ENCODE data around the gene FRMD4A.

The FRMD4A gene

GRCh38 chr10:14332903-14333302 lies 2.2 kb upstream of the FRMD4A start:
- in situ Hi-C loops (cut with HindIII; ENCODE audit: low pct_unique_long_range_greater_than_20kb, low sequenced_read_pairs) = no loop called here
- no peak for TF ChIP-seq JUND (IDR thresholded peaks at IDR 0.05; ENCODE audit: low read depth)
- no peak for DNase-seq (ENCODE audit: low read depth in 1 of 2, low spot score in 1 of 2)

GRCh38 chr10:14329746-14330173 lies 964 bp downstream of the FRMD4A start:
- in situ Hi-C loops (cut with HindIII; ENCODE audit: low pct_unique_long_range_greater_than_20kb, low sequenced_read_pairs) = no loop called here
- no peak for DNase-seq (ENCODE audit: low read depth in 1 of 2, low spot score in 1 of 2)
- no peak for TF ChIP-seq JUND (IDR thresholded peaks at IDR 0.05; ENCODE audit: low read depth)

GRCh38 chr10:14328881-14329672 lies 1.6 kb downstream of the FRMD4A start:
- no peak for TF ChIP-seq JUND (IDR thresholded peaks at IDR 0.05; ENCODE audit: low read depth)
- DNase-seq (ENCODE audit: low read depth in 1 of 2, low spot score in 1 of 2) = no peak
- in situ Hi-C loops (cut with HindIII; ENCODE audit: low pct_unique_long_range_greater_than_20kb, low sequenced_read_pairs) = no loop called here

GRCh38 chr10:14327527-14327926 lies 3.2 kb downstream of the FRMD4A start:
- in situ Hi-C loops (cut with HindIII; ENCODE audit: low pct_unique_long_range_greater_than_20kb, low sequenced_read_pairs) = no loop called here
- DNase-seq (ENCODE audit: low read depth in 1 of 2, low spot score in 1 of 2) = no peak
- no peak for TF ChIP-seq JUND (IDR thresholded peaks at IDR 0.05; ENCODE audit: low read depth)

GRCh38 chr10:14326581-14326980 lies 4.1 kb downstream of the FRMD4A start:
- no peak for TF ChIP-seq JUND (IDR thresholded peaks at IDR 0.05; ENCODE audit: low read depth)
- in situ Hi-C loops (cut with HindIII; ENCODE audit: low pct_unique_long_range_greater_than_20kb, low sequenced_read_pairs) = no loop called here
- DNase-seq (ENCODE audit: low read depth in 1 of 2, low spot score in 1 of 2) = no peak

GRCh38 chr10:14325325-14325955 lies 5.3 kb downstream of the FRMD4A start:
- no peak for TF ChIP-seq JUND (IDR thresholded peaks at IDR 0.05; ENCODE audit: low read depth)
- in situ Hi-C loops (cut with HindIII; ENCODE audit: low pct_unique_long_range_greater_than_20kb, low sequenced_read_pairs) = no loop called here
- peak in 1 of 2 experiments; percentile 81 for DNase-seq (ENCODE audit: low read depth in 1 of 2, low spot score in 1 of 2)

GRCh38 chr10:14322526-14323188 lies 8.1 kb downstream of the FRMD4A start:
- DNase-seq (ENCODE audit: low read depth in 1 of 2, low spot score in 1 of 2) = no peak
- no peak for TF ChIP-seq JUND (IDR thresholded peaks at IDR 0.05; ENCODE audit: low read depth)

GRCh38 chr10:14318007-14318406 lies 12.7 kb downstream of the FRMD4A start:
- no peak for TF ChIP-seq JUND (IDR thresholded peaks at IDR 0.05; ENCODE audit: low read depth)
- in situ Hi-C loops (cut with HindIII; ENCODE audit: low pct_unique_long_range_greater_than_20kb, low sequenced_read_pairs) = no loop called here
- no peak for DNase-seq (ENCODE audit: low read depth in 1 of 2, low spot score in 1 of 2)

More at GRCh38 chr10:14322526-14323188, 8.1 kb downstream of the FRMD4A start:
- in situ Hi-C loops (cut with HindIII; ENCODE audit: low pct_unique_long_range_greater_than_20kb, low sequenced_read_pairs) = no loop called here

GRCh38 chr10:14312014-14312413 lies 18.7 kb downstream of the FRMD4A start:
- no peak for TF ChIP-seq JUND (IDR thresholded peaks at IDR 0.05; ENCODE audit: low read depth)
- no peak for DNase-seq (ENCODE audit: low read depth in 1 of 2, low spot score in 1 of 2)
- in situ Hi-C loops (cut with HindIII; ENCODE audit: low pct_unique_long_range_greater_than_20kb, low sequenced_read_pairs) = no loop called here

GRCh38 chr10:14311206-14311957 lies 19.3 kb downstream of the FRMD4A start:
- no peak for TF ChIP-seq JUND (IDR thresholded peaks at IDR 0.05; ENCODE audit: low read depth)
- DNase-seq (ENCODE audit: low read depth in 1 of 2, low spot score in 1 of 2) = no peak
- in situ Hi-C loops (cut with HindIII; ENCODE audit: low pct_unique_long_range_greater_than_20kb, low sequenced_read_pairs) = no loop called here

- in situ Hi-C loops (cut with HindIII; ENCODE audit: low pct_unique_long_range_greater_than_20kb, low sequenced_read_pairs) = no loop called here
- no peak for TF ChIP-seq JUND (IDR thresholded peaks at IDR 0.05; ENCODE audit: low read depth)
- DNase-seq (ENCODE audit: low read depth in 1 of 2, low spot score in 1 of 2) = no peak
Measured at GRCh38 chr10:14309593-14309992, 21.1 kb downstream of the FRMD4A start.

- in situ Hi-C loops (cut with HindIII; ENCODE audit: low pct_unique_long_range_greater_than_20kb, low sequenced_read_pairs) = no loop called here
- DNase-seq (ENCODE audit: low read depth in 1 of 2, low spot score in 1 of 2) = no peak
- no peak for TF ChIP-seq JUND (IDR thresholded peaks at IDR 0.05; ENCODE audit: low read depth)
Measured at GRCh38 chr10:14306190-14306589, 24.5 kb downstream of the FRMD4A start.
